ENCODE data around the gene DHX15.

The DHX15 gene

GRCh38 chr4:24582235-24582832 is 2.0 kb downstream of the DHX15 start:
- no peak for DNase-seq (ENCODE audit: low read depth)

GRCh38 chr4:24578364-24578763 is 6.0 kb downstream of the DHX15 start:
- no peak for DNase-seq (ENCODE audit: low read depth)

GRCh38 chr4:24576276-24576675 is 8.1 kb downstream of the DHX15 start:
- DNase-seq (ENCODE audit: low read depth): no peak

- DNase-seq (ENCODE audit: low read depth): no peak
Observed at GRCh38 chr4:24574236-24574635, 10.1 kb downstream of the DHX15 start.

- no peak for DNase-seq (ENCODE audit: low read depth)
Observed at GRCh38 chr4:24573582-24573981, 10.8 kb downstream of the DHX15 start.

- no peak for DNase-seq (ENCODE audit: low read depth)
Observed at GRCh38 chr4:24570574-24571236, 13.6 kb downstream of the DHX15 start.

GRCh38 chr4:24570172-24570571 is 14.2 kb downstream of the DHX15 start:
- no peak for DNase-seq (ENCODE audit: low read depth)

- no peak for DNase-seq (ENCODE audit: low read depth)
Observed at GRCh38 chr4:24569662-24570061, 14.7 kb downstream of the DHX15 start.

- DNase-seq (ENCODE audit: low read depth): no peak
Observed at GRCh38 chr4:24568425-24568824, 15.9 kb downstream of the DHX15 start.

- DNase-seq (ENCODE audit: low read depth): no peak
Observed at GRCh38 chr4:24565054-24565453, 19.3 kb downstream of the DHX15 start.

GRCh38 chr4:24564488-24564887 is 19.9 kb downstream of the DHX15 start:
- no peak for DNase-seq (ENCODE audit: low read depth)

GRCh38 chr4:24561438-24562139 is 22.8 kb downstream of the DHX15 start:
- DNase-seq (ENCODE audit: low read depth): no peak

- no peak for DNase-seq (ENCODE audit: low read depth)
Observed at GRCh38 chr4:24560868-24561368, 23.4 kb downstream of the DHX15 start.

GRCh38 chr4:24559889-24560288 is 24.5 kb downstream of the DHX15 start:
- no peak for DNase-seq (ENCODE audit: low read depth)

GRCh38 chr4:24559032-24559821 is 25.1 kb downstream of the DHX15 start:
- DNase-seq (ENCODE audit: low read depth): no peak

- peak; percentile 52 for DNase-seq (ENCODE audit: low read depth)
Observed at GRCh38 chr4:24557026-24558025, 27.0 kb downstream of the DHX15 start.

GRCh38 chr4:24551492-24552289 is 32.7 kb downstream of the DHX15 start:
- DNase-seq (ENCODE audit: low read depth): no peak

- DNase-seq (ENCODE audit: low read depth): no peak
Observed at GRCh38 chr4:24550441-24551175, 33.7 kb downstream of the DHX15 start.

GRCh38 chr4:24547979-24548378 is 36.4 kb downstream of the DHX15 start:
- DNase-seq (ENCODE audit: low read depth): no peak
